Progenitor cell of endocrine pancreas (in vitro differentiated cells): ENCODE measurements around the gene LIN54. TPM values are rescaled to one million over a fixed set of nuclear protein-coding genes. Genes with fewer than 3 reads are reported as not detected.

Experiments
- DNase-seq: peaks from one replicate; pipeline ENCODE4 v3.0.0; 2021; ENCODE audit warnings: low spot score; ENCODE audit not compliant: unreplicated experiment
- H3K27ac Mint-ChIP-seq: 2 replicates; pipeline ENCODE4 v1.8.0; 2021; ENCODE audit warnings: mild to moderate bottlenecking, moderate library complexity, mixed read lengths
- H3K27me3 Mint-ChIP-seq: 2 replicates; pipeline ENCODE4 v1.8.0; 2021; ENCODE audit warnings: mixed read lengths
- H3K36me3 Mint-ChIP-seq: 2 replicates; pipeline ENCODE4 v1.8.0; 2022; ENCODE audit warnings: mixed read lengths; ENCODE audit not compliant: insufficient read depth
- H3K4me1 Mint-ChIP-seq: 2 replicates; pipeline ENCODE4 v1.8.0; 2021; ENCODE audit warnings: low read depth, mixed read lengths
- H3K4me3 Mint-ChIP-seq: 2 replicates; pipeline ENCODE4 v1.8.0; 2021; ENCODE audit warnings: low read depth, mild to moderate bottlenecking, moderate library complexity, mixed read lengths
- H3K9me3 Mint-ChIP-seq: 2 replicates; pipeline ENCODE4 v1.8.0; 2021; ENCODE audit warnings: low read depth, mixed read lengths
- CTCF ChIP-seq: fragments of 200-600 bp; sonication (generic); IDR thresholded peaks from one replicate; pipeline ENCODE4 v1.5.0; 2021; ENCODE audit warnings: antibody characterized with exemption, mild to moderate bottlenecking; ENCODE audit not compliant: unreplicated experiment
- total RNA-seq: library from RNA; stranded (reverse); gene quantifications from 2 replicates; pipeline ENCODE4 v1.2.1, GENCODE V29; 2021

LIN54 gene
- total RNA-seq, 1 donor from 2014 or later: 19.6 TPM

GRCh38 chr4:82901183-82901718 lies 109.4 kb downstream of the LIN54 start:
- Mint-ChIP-seq H3K36me3 (peaks cover 8% of the 10 kb centered on the region), H3K4me3 (no peak overlapping the region), H3K4me1 (peaks cover 21% of the 10 kb centered on the region), H3K27ac (no peak overlapping the region), H3K9me3 (no peaks in the 10 kb centered on the region), H3K27me3 (no peaks in the 10 kb centered on the region)
- DNase-seq: no peak
- TF ChIP-seq CTCF: no peak

DNA sequence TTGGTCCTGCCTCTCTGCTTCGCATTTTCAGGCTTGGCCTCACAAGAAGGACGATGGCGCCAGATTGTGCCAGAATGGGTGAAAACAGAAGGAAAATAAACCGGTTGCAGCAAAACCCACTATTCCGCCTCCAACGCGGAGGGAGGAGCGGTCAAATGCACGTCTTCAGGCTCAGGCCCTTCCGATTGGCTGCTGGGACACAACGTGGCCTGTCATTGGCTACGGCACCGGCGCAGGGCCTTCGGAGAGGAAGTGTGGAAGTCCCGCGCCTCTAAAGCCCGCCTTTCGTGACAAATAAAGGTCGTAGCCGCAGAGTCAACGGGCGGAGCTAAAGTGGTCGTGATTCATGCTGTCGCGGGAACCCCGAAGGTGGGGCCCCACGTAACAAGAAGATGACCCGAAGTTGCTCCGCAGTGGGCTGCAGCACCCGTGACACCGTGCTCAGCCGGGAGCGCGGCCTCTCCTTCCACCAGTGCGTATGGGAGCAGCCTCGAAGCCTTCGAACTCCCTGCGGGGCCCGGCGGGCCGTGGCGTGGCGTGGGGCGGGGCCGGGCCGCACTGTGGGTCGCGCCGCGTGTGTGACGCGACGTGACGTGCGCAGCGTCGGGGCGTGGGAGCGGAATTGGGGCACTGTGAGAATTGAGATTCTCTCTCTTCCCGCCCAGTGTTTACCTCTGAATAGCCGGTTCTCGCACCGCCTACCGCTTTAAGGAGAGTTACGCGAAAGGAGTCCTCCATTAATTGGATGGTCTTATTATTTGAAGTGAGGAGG lies 110.0 kb downstream of the LIN54 start, which contains the start of gene THAP9:
Gene THAP9, plus strand, starts transcription at position 325 of the 772 bp plus-strand sequence. Its CDS starts 68 bp downstream, at position 393.
- peak; percentile 90 for DNase-seq
- peaks cover 23% of the 10 kb centered on the region for H3K4me1 Mint-ChIP-seq
- no peak within 1 kb of the TSS for H3K4me3 Mint-ChIP-seq
- H3K9me3 Mint-ChIP-seq: no peaks in the 10 kb centered on the region
- H3K36me3 Mint-ChIP-seq: peaks cover 9% of the 10 kb centered on the region
- H3K27ac Mint-ChIP-seq: no peak within 1 kb of the TSS
- no peaks in the 10 kb centered on the region for H3K27me3 Mint-ChIP-seq
- no peak for TF ChIP-seq CTCF

- Mint-ChIP-seq H3K36me3 (peaks cover 8% of the 10 kb centered on the region), H3K4me3 (no peak overlapping the region), H3K27me3 (no peaks in the 10 kb centered on the region), H3K4me1 (peaks cover 24% of the 10 kb centered on the region), H3K27ac (no peak overlapping the region), H3K9me3 (no peaks in the 10 kb centered on the region)
- DNase-seq: no peak
- TF ChIP-seq CTCF: no peak
These were observed 110.6 kb downstream of the LIN54 start for GRCh38 chr4:82900066-82900410.

DNA sequence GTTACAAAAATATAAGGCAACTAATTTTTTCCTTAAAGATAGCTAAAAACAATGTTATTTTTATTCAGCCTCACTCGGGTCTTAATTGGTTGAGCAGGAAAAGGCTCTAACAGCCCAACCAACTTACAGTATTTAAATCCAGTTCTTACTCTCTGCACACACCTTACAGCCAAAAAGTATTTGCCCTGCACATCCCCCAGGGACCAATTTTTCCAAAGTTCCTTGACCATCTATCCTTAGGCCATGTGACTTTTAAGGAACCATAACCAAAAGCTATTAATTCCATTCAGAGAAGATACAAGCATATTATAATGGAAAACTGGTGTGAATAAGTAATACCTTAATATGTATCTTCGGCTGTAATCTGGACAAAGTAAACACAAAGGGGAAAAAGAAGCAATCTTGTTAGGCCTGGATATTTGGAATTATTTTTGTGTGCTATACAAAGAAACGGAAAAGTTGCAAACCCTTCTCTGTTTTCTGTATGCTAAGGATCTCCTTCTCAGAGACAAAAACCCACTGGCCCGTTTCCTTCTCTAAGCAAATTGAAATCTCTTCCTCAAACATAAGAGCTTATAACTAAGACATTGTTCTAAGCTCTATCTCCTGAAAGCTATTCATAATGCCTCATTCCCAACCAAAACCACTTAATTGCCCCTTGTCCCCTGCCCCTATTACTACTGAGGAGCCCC lies 111.1 kb downstream of the LIN54 start:
- Mint-ChIP-seq H3K27ac (no peak overlapping the region), H3K36me3 (peaks cover 11% of the 10 kb centered on the region), H3K4me1 (peaks cover 28% of the 10 kb centered on the region), H3K4me3 (no peak overlapping the region), H3K9me3 (no peaks in the 10 kb centered on the region), H3K27me3 (no peaks in the 10 kb centered on the region)
- no peak for TF ChIP-seq CTCF
- DNase-seq: no peak

DNA sequence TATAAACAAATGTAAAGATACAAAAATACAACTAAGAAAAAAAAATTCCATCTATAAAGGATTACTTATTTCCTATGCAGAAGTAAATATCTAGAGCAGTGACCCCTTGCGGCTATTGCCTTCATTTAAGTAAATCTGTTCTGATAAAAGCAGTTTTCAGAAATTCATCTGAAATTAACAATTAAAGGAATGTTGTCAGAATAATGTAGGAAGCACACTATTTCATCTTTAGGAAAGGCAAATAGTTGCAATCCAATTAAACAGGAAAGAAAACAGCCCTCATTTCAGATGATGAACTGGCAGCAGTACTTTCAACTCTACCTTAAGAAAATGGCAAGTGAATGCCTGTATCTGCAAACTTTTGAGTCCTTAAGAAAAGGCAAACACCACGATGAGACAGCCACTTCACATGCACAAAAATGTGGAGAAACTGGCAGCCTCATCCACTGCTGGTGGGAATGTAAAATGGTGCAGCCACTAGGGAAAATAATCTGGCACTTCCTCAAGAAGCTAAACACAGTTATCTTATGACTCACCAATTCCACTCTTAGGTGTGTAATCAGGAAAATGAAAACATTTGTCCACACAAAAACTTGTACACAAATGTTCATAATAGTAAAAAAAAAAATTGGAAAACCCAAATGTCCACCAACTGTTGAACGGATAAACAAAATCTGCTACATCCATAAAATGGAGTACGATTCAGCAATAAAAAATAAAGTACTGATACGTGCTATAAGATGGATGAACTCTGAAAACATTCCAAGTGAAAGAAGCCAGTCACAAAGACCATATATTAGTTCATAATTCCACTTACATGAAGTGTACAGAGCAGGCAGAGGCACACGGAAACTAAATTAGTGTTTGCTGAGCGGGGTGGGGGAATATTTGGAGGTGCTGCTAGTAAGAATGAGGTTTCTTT lies 112.0 kb downstream of the LIN54 start:
- Mint-ChIP-seq H3K27me3 (no peaks in the 10 kb centered on the region), H3K4me3 (no peak overlapping the region), H3K36me3 (peaks cover 18% of the 10 kb centered on the region), H3K27ac (no peak overlapping the region), H3K9me3 (no peaks in the 10 kb centered on the region), H3K4me1 (peaks cover 37% of the 10 kb centered on the region)
- no peak for DNase-seq
- TF ChIP-seq CTCF: peak; percentile 53
